Measurements from ENCODE around the gene NTSR1.

Gene NTSR1

GRCh38 chr20:62735331-62735821 is 26.7 kb downstream of the NTSR1 start:
- H3K4me3 ChIP-seq (IDR thresholded peaks at IDR 0.05; ENCODE audit: insufficient read depth, low read depth, low read length): no peak overlapping the region
- TF ChIP-seq CTCF (conservative IDR thresholded peaks at IDR 0.05; ENCODE audit: low read depth, low read length): no peak
- H3K27me3 ChIP-seq (ENCODE audit: insufficient read depth, low read depth): peaks cover 100% of the 10 kb centered on the region
- H3K79me2 ChIP-seq (ENCODE audit: insufficient read depth, low read depth): no peaks in the 10 kb centered on the region
- no peak overlapping the region for H3K4me2 ChIP-seq
- H2AFZ ChIP-seq (ENCODE audit: low read depth): no peak overlapping the region
- H3K4me1 ChIP-seq (ENCODE audit: low read depth, poor library complexity, severe bottlenecking): no peaks in the 10 kb centered on the region
- H3K36me3 ChIP-seq (ENCODE audit: insufficient read depth): no peaks in the 10 kb centered on the region
- H3K9ac ChIP-seq: no peak overlapping the region
- H3K27ac ChIP-seq: no peak overlapping the region
- no peaks in the 10 kb centered on the region for H4K20me1 ChIP-seq (ENCODE audit: insufficient read depth)

GRCh38 chr20:62736026-62736406 is 27.4 kb downstream of the NTSR1 start:
- H3K4me1 ChIP-seq (ENCODE audit: low read depth, poor library complexity, severe bottlenecking): no peaks in the 10 kb centered on the region
- no peaks in the 10 kb centered on the region for H3K79me2 ChIP-seq (ENCODE audit: insufficient read depth, low read depth)
- TF ChIP-seq CTCF (conservative IDR thresholded peaks at IDR 0.05; ENCODE audit: low read depth, low read length): no peak
- no peak overlapping the region for H3K4me2 ChIP-seq
- no peak overlapping the region for H3K4me3 ChIP-seq (IDR thresholded peaks at IDR 0.05; ENCODE audit: insufficient read depth, low read depth, low read length)
- H3K27me3 ChIP-seq (ENCODE audit: insufficient read depth, low read depth): peaks cover 100% of the 10 kb centered on the region
- no peak overlapping the region for H2AFZ ChIP-seq (ENCODE audit: low read depth)
- H3K9ac ChIP-seq: no peak overlapping the region
- H4K20me1 ChIP-seq (ENCODE audit: insufficient read depth): no peaks in the 10 kb centered on the region
- no peaks in the 10 kb centered on the region for H3K36me3 ChIP-seq (ENCODE audit: insufficient read depth)
- no peak overlapping the region for H3K27ac ChIP-seq

DNA sequence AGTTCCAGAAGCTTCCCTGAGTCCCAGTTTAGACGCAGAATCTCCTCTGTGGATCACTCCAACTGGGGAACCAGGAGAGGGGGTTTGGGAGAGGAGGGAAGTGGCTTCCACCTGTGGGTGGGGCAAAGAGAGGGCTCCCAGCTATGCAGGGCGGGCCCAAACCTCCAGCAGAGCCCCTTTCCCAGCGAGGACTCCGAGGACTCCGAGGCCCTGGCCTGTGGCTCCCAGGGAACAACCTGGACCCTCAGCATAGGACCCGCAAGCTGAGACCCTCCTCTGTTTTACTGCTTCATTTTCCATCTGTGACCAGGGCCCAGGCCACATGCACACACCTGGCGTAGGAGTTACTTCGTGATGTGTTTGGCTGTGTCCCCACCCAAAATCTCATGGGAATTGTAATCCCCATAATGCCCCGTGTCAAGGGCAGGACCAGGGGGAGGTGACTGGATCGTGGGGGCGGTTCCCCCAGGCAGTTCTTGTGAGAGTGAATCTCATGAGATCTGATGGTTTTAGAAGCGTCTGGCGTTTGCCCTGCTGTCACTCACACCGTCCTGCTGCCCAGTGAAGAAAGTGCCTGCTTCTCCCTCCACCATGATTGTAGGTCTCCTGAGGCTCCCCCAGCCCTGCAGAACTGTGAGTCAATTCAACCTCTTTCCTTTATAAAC is 27.9 kb downstream of the NTSR1 start:
- no peak overlapping the region for H3K27ac ChIP-seq
- no peak overlapping the region for H3K9ac ChIP-seq
- H2AFZ ChIP-seq (ENCODE audit: low read depth): no peak overlapping the region
- no peak for TF ChIP-seq CTCF (conservative IDR thresholded peaks at IDR 0.05; ENCODE audit: low read depth, low read length)
- no peaks in the 10 kb centered on the region for H3K36me3 ChIP-seq (ENCODE audit: insufficient read depth)
- peaks cover 99% of the 10 kb centered on the region for H3K27me3 ChIP-seq (ENCODE audit: insufficient read depth, low read depth)
- H3K4me2 ChIP-seq: no peak overlapping the region
- no peaks in the 10 kb centered on the region for H3K4me1 ChIP-seq (ENCODE audit: low read depth, poor library complexity, severe bottlenecking)
- H3K4me3 ChIP-seq (IDR thresholded peaks at IDR 0.05; ENCODE audit: insufficient read depth, low read depth, low read length): no peak overlapping the region
- no peaks in the 10 kb centered on the region for H3K79me2 ChIP-seq (ENCODE audit: insufficient read depth, low read depth)
- no peaks in the 10 kb centered on the region for H4K20me1 ChIP-seq (ENCODE audit: insufficient read depth)

GRCh38 chr20:62737271-62737811 is 28.7 kb downstream of the NTSR1 start:
- TF ChIP-seq CTCF (conservative IDR thresholded peaks at IDR 0.05; ENCODE audit: low read depth, low read length): no peak
- Histone ChIP-seq H3K4me1 (ENCODE audit: low read depth, poor library complexity, severe bottlenecking) (no peaks in the 10 kb centered on the region), H3K27ac (no peak overlapping the region), H3K79me2 (ENCODE audit: insufficient read depth, low read depth) (no peaks in the 10 kb centered on the region), H4K20me1 (ENCODE audit: insufficient read depth) (no peaks in the 10 kb centered on the region), H3K36me3 (ENCODE audit: insufficient read depth) (no peaks in the 10 kb centered on the region), H3K4me3 (IDR thresholded peaks at IDR 0.05; ENCODE audit: insufficient read depth, low read depth, low read length) (no peak overlapping the region), H3K4me2 (no peak overlapping the region), H3K27me3 (ENCODE audit: insufficient read depth, low read depth) (peaks cover 95% of the 10 kb centered on the region), H3K9ac (no peak overlapping the region), H2AFZ (ENCODE audit: low read depth) (no peak overlapping the region)
